Measurements from ENCODE around the gene TKT. TPM values are rescaled to one million over a fixed set of nuclear protein-coding genes. Genes with fewer than 3 reads are reported as not detected.

TKT gene
- total and polyA plus RNA-seq, 2 of the 13 experiments (the other 11 are each of a cell fraction or from before 2014, with no cell fraction given): 150 to 238 TPM

DNA sequence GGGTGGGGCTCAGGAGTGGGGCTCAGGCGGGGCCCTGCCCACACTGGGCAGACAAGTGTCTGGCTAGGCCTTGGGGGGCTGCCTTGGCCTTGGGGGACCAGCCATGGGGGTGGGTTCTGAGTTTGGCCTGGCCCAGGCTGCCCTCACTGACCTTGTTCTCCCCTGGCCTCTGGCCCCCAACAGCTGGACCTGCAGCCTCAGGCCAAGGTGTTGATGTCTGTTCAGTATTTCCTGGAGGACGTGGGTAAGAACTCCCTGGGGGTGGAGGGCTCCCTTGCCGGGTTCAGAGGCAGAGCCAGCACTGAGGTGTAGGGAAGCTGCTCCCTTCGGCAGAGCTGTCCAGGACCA is 74.8 kb downstream of the TKT start:
- no peaks in the 10 kb centered on the region for H3K27me3 ChIP-seq (ENCODE audit: control insufficient read depth in 1 of 2, insufficient read depth in 2 of 2, low read length in 2 of 2)

More for the DNA sequence above, 74.8 kb downstream of the TKT start:
- Histone ChIP-seq H3K4me2 (ENCODE audit: low read depth, low read length) (no peak overlapping the region), H3K79me2 (ENCODE audit: insufficient read depth, low read length) (no peaks in the 10 kb centered on the region), H2AFZ (ENCODE audit: low read length) (no peak overlapping the region), H3K4me3 (replicated peaks in 1 of 3; ENCODE audit: insufficient read depth in 1 of 3, low read depth in 2 of 3, low read length in 3 of 3) (no peak overlapping the region), H3K27ac (ENCODE audit: extremely low read length, insufficient read depth, low read length) (no peak overlapping the region), H3K9me3 (ENCODE audit: low read length) (no peaks in the 10 kb centered on the region), H3K9ac (ENCODE audit: insufficient read depth, low read depth, low read length) (no peak overlapping the region), H3K4me1 (ENCODE audit: insufficient read depth, low read length) (no peaks in the 10 kb centered on the region), H3K36me3 (replicated peaks in 1 of 2; ENCODE audit: control insufficient read depth in 1 of 2, insufficient read depth in 2 of 2, low read length in 2 of 2) (peaks cover 22 to 59% of the 10 kb centered on the region in 2 experiments; a peak in 4 of 5 replicates), H4K20me1 (ENCODE audit: insufficient read depth, low read length) (no peaks in the 10 kb centered on the region)
- in situ Hi-C loops (cut with HindIII; ENCODE audit: extremely low pct_ligation_motif_present, low pct_unique_long_range_greater_than_20kb) (no loop called here), intact Hi-C loops (cut with micrococcal nuclease; ENCODE audit: unreplicated experiment) (no loop called here)
- POLR2A ChIA-PET: interaction anchor here (1.8 kb wide), 1 partner anchor 12 kb away, joined by 5 read pairs; no protein-coding TSS in a partner anchor
- DNase-seq (ENCODE audit: low spot score) (no peak), FAIRE-seq (no peak), ATAC-seq (no peak)
- BruUV-seq (replicated peaks): no TSS peak
- no CpG with 5 or more reads among the region's 4 CpGs for WGBS (ENCODE audit: low lambda C conversion rate)
- no peak for TF ChIP-seq ZNF180 (CRISPR knock-in tag; IDR thresholded peaks at IDR 0.05; ENCODE audit: borderline replicate concordance, low read depth)
- no peak for TF ChIP-seq ZNF607 (CRISPR knock-in tag; IDR thresholded peaks at IDR 0.05; ENCODE audit: borderline replicate concordance)
- TF ChIP-seq ZSCAN12 (CRISPR knock-in tag; IDR thresholded peaks at IDR 0.05): no peak
- TF ChIP-seq ZNF562 (CRISPR knock-in tag; IDR thresholded peaks at IDR 0.05; ENCODE audit: borderline replicate concordance): no peak
- TF ChIP-seq SP4 (CRISPR knock-in tag; IDR thresholded peaks at IDR 0.05): no peak
- TF ChIP-seq AKAP8 (CRISPR knock-in tag; IDR thresholded peaks at IDR 0.05): no peak
- no peak for TF ChIP-seq ARID2 (CRISPR knock-in tag; IDR thresholded peaks at IDR 0.05; ENCODE audit: borderline replicate concordance)
- TF ChIP-seq, protein P1, sequence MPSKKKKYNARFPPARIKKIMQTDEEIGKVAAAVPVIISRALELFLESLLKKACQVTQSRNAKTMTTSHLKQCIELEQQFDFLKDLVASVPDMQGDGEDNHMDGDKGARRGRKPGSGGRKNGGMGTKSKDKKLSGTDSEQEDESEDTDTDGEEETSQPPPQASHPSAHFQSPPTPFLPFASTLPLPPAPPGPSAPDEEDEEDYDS (CRISPR knock-in tag; IDR thresholded peaks at IDR 0.05): no peak
- TF ChIP-seq, protein P2, sequence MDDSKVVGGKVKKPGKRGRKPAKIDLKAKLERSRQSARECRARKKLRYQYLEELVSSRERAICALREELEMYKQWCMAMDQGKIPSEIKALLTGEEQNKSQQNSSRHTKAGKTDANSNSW (CRISPR knock-in tag; IDR thresholded peaks at IDR 0.05; ENCODE audit: borderline replicate concordance): no peak
- no peak for TF ChIP-seq FOXA1 (IDR thresholded peaks at IDR 0.05)
- no peak for TF ChIP-seq FOXA1 (CRISPR knock-in tag; IDR thresholded peaks at IDR 0.05)
- TF ChIP-seq DNMT3B (CRISPR knock-in tag; conservative IDR thresholded peaks at IDR 0.05): no peak
- TF ChIP-seq, protein P3, sequence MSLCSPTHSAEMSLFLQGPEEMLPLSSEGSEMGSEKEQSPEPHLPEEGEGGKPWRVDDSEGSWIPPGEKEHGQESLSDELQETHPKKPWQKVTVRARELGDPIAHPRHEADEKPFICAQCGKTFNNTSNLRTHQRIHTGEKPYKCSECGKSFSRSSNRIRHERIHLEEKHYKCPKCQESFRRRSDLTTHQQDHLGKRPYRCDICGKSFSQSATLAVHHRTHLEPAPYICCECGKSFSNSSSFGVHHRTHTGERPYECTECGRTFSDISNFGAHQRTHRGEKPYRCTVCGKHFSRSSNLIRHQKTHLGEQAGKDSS (CRISPR knock-in tag; IDR thresholded peaks at IDR 0.05; ENCODE audit: borderline replicate concordance, low read depth): no peak
- no peak for TF ChIP-seq CHD4 (IDR thresholded peaks at IDR 0.05; ENCODE audit: borderline replicate concordance, low read length)
- TF ChIP-seq NCOA1 (CRISPR knock-in tag; IDR thresholded peaks at IDR 0.05): no peak
- no peak for TF ChIP-seq ZNF264 (CRISPR knock-in tag; IDR thresholded peaks at IDR 0.05)
- TF ChIP-seq ZMYM2 (CRISPR knock-in tag; IDR thresholded peaks at IDR 0.05): no peak
- no peak for TF ChIP-seq ZSCAN25 (CRISPR knock-in tag; IDR thresholded peaks at IDR 0.05)
- no peak for TF ChIP-seq ZNF703 (CRISPR knock-in tag; IDR thresholded peaks at IDR 0.05; ENCODE audit: borderline replicate concordance)
- TF ChIP-seq NBN (conservative IDR thresholded peaks at IDR 0.05): no peak
- no peak for TF ChIP-seq ZNF737 (CRISPR knock-in tag; IDR thresholded peaks at IDR 0.05; ENCODE audit: borderline replicate concordance)
- CTCF ChIA-PET (ENCODE audit: low intra/inter-chr PET ratio, low total read pairs): no interaction called here
